HCEC 1CT (cell line): ENCODE results near the gene TNPO2.

ENCODE experiments used
- DNase-seq: peaks from one replicate; pipeline ENCODE4 v3.0.0-alpha.2; 2017

Gene TNPO2

GRCh38 chr19:12672744-12673143 is 51.0 kb downstream of the TNPO2 start:
- DNase-seq = no peak

DNA sequence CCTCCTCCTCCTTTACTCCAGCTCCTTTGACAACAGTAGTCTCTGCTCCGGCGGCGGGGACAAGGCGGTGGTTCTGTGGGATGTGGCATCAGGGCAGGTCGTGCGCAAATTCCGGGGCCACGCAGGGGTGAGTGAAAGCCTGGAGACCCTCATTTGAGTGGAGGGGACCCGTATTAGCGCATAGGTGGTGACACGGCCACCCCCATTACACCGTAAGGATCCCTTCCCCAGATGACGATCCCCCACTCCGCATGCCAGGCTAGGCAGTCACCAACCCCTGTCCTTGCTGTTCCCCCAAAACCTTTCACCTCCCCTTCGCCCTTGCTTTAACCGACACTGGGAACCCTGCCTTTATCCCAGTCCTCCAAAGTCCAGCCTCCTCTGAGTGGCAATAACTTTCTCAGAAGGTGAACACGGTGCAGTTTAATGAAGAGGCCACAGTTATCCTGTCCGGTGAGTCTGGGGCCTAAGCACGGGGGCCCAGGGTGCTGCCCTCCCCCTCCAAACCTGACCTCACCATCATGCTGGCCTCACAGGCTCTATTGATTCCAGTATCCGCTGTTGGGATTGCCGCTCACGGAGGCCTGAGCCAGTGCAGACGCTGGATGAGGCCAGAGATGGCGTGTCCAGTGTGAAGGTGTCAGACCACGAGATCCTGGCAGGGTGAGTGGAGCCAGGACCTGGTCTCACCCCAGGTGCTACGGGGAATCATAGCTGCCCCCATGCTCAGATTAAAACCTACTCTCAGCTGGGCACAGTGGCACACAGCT is 53.4 kb downstream of the TNPO2 start:
- DNase-seq = no peak

GRCh38 chr19:12669270-12670158 is 54.2 kb downstream of the TNPO2 start:
- DNase-seq = peak; percentile 81

GRCh38 chr19:12668932-12669269 is 54.8 kb downstream of the TNPO2 start:
- peak; percentile 42 for DNase-seq

- no peak for DNase-seq
Measured at GRCh38 chr19:12668346-12668745, 55.4 kb downstream of the TNPO2 start.

- no peak for DNase-seq
Measured at GRCh38 chr19:12667731-12668302, 55.9 kb downstream of the TNPO2 start.

GRCh38 chr19:12666265-12667048 is 57.3 kb downstream of the TNPO2 start, which contains the start of the genes MAN2B1 and WDR83:
TSS of gene MAN2B1 (minus strand) at chr19:12666742. CDS start at chr19:12666701, 41 bp downstream.
TSS of gene WDR83 (plus strand) at chr19:12666807. CDS start at chr19:12669791, 2,984 bp downstream.
- DNase-seq = peak; percentile 56

- no peak for DNase-seq
Measured at GRCh38 chr19:12665671-12666264, 58.0 kb downstream of the TNPO2 start.

DNA sequence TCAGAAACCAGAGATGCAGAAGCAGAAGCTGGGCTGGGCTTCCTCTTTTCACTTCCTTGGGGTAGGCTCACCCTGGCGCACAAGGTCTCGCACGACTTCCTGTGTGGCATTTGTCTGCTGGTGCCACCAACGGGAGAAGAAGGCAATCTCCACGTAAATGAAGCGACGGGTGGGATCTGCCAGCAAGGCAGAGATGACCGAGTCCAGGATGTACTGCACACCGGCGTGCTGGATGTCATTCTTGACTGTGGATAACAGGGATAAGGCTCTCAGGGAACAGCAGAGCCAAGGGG is 58.5 kb downstream of the TNPO2 start:
- DNase-seq = no peak

DNA sequence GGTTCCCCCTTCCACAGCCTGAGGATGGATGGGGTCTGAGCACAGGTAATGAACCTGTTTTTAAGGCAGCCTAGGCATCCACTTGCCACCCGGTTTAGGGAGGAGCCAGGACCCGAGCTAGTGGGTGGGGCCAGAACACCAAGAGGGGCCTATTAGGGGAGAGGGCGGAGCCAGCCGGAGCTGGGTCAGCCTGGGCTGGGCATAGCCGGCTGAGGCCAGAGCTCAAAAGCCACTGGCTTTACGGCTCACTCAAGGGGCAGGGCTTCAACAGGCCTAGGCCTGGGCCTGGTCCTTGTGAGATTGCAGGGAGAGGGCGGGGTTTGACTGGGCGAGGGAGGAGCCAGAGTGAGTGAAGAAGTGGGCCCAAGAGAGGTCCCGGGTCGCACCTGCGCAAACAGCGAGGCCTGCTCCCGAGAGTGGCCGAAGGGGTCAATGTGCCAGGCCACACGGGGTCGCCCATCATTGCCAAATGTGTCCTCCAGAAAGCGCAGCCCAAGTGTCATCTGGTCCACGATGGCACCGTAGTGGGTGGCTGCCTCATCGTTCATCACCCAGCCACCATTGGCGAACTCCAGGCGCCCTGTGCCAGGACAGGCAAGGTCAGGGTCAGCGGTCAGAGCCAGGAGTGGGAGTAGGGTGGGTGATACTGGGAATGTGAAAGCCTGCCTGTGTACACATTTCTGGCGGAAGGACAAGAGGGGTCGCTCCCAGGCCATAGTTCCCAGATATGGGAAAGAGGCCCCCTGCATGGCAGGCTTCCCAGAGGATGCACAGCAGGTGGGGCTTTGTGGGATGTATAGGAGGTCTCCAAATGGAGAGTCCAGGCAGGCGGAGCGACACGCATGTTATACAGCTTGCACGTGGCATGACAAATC is 59.1 kb downstream of the TNPO2 start:
- no peak for DNase-seq

GRCh38 chr19:12660980-12661379 is 62.8 kb downstream of the TNPO2 start:
- no peak for DNase-seq

- no peak for DNase-seq
Measured at GRCh38 chr19:12657966-12658365, 65.8 kb downstream of the TNPO2 start.

- DNase-seq = no peak
Measured at GRCh38 chr19:12656899-12657571, 66.7 kb downstream of the TNPO2 start.

DNA sequence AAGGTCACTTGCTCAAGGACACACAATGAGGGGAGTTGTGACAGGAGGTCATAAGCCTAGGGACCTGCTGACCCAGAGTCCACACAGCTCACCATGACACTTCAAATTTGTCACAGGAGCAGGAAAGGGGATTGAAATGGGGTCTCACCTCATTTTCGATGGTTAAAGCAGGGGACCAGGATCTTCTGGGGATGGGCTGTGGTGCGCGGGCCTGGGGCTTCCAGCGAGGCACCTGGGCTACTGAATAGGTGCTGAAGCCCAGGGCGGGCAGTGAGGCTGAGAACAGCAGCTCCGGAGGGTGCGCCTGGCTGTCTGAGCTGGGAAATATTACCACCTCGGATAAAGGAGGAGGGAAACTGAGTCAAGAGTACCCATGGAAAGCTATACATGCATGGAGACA is 68.2 kb downstream of the TNPO2 start:
- DNase-seq = no peak

DNA sequence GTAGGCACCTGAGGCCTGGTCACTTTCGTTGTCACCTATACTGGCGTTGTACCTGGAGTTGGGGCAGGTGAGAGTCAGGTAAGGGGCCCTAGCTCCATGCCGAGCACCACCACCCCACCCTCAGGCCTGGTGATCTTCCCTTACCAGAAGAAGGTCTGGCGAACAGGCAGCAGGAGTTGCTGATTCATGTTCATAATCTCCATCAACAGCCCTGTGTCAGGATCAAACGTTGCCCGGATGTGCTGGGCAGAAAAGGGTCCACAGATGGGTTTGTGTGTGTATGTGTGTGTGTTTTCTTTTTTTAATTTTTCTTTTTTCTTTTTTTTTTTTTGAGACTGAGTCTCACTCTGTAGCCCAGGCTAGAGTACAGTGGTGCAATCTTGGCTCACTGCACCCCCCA is 71.5 kb downstream of the TNPO2 start:
- no peak for DNase-seq

GRCh38 chr19:12649941-12650340 is 73.8 kb downstream of the TNPO2 start:
- no peak for DNase-seq
